SKM-1 treated with dmso at 0.1 percent for 144 hours (cell line): ENCODE data around the gene TMEM186.
A peak's percentile ranks its signal among the peaks of the same experiment; 100 is the strongest.
"Not testable (repeated sequence)": the region's sequence is repeated elsewhere in the genome, so short reads cannot be mapped to it uniquely, and the experiment has no call there.

Experiments
- DNase-seq: peaks from one replicate; lab custom pipeline; 2025; ENCODE audit not compliant: unreplicated experiment; lab: John Stamatoyannopoulos, UW

Gene TMEM186

GRCh38 chr16:8797364-8798173 is at the start of gene TMEM186, which contains the start of gene PMM2:
TSS of gene TMEM186 (minus strand) at chr16:8797639. CDS start at chr16:8797614, 25 bp downstream.
TSS of gene PMM2 (plus strand) at chr16:8797839. CDS start at chr16:8797883, 44 bp downstream.
- DNase-seq = peak; percentile 94

GRCh38 chr16:8847145-8847544 is 49.7 kb upstream of the TMEM186 start:
- no peak for DNase-seq

- DNase-seq = no peak
Observed at GRCh38 chr16:8846401-8846932, 49.0 kb upstream of the TMEM186 start.

- DNase-seq = no peak
Observed at GRCh38 chr16:8845699-8846298, 48.4 kb upstream of the TMEM186 start.

- not testable (repeated sequence) for DNase-seq
Observed at GRCh38 chr16:8843296-8843695, 45.9 kb upstream of the TMEM186 start.

GRCh38 chr16:8842016-8842415 is 44.6 kb upstream of the TMEM186 start:
- not testable (repeated sequence) for DNase-seq

- not testable (repeated sequence) for DNase-seq
Observed at GRCh38 chr16:8837594-8837993, 40.2 kb upstream of the TMEM186 start.

GRCh38 chr16:8836797-8837196 is 39.4 kb upstream of the TMEM186 start:
- not testable (repeated sequence) for DNase-seq

- DNase-seq = no peak
Observed at GRCh38 chr16:8832717-8833105, 35.3 kb upstream of the TMEM186 start.

- DNase-seq = no peak
Observed at GRCh38 chr16:8831871-8832716, 34.7 kb upstream of the TMEM186 start.

- DNase-seq = no peak
Observed at GRCh38 chr16:8831450-8831849, 34.0 kb upstream of the TMEM186 start.

GRCh38 chr16:8828541-8829165 is 31.2 kb upstream of the TMEM186 start:
- no peak for DNase-seq

- no peak for DNase-seq
Observed at GRCh38 chr16:8826278-8826879, 28.9 kb upstream of the TMEM186 start.

- DNase-seq = no peak
Observed at GRCh38 chr16:8822403-8822802, 25.0 kb upstream of the TMEM186 start.

GRCh38 chr16:8819411-8820034 is 22.1 kb upstream of the TMEM186 start:
- no peak for DNase-seq

- DNase-seq = no peak
Observed at GRCh38 chr16:8818504-8819270, 21.2 kb upstream of the TMEM186 start.

- no peak for DNase-seq
Observed at GRCh38 chr16:8816967-8817655, 19.7 kb upstream of the TMEM186 start.

GRCh38 chr16:8814095-8814806 is 16.8 kb upstream of the TMEM186 start:
- DNase-seq = no peak
